Upper lobe of left lung (tissue), 4 donors: ENCODE data around the gene ATAD2B.

ENCODE experiments used
- CTCF ChIP-seq, 6 experiments: fragments of 450-650 bp in 4 of 6; fragments of 200-600 bp in 2 of 6; sonication (generic) in 2 of 6; IDR thresholded peaks; one replicate each; pipeline ENCODE4 v1.5.1; 2016 to 2019; ENCODE audit warnings: antibody characterized with exemption in 6 of 6
- POLR2A ChIP-seq, 4 donors: fragments of 450-650 bp; IDR thresholded peaks; one replicate each; pipeline ENCODE4 v1.5.1; 2016 to 2017; ENCODE audit warnings: antibody characterized with exemption in 4 of 4, mild to moderate bottlenecking in 2 of 4
- POLR2AphosphoS5 ChIP-seq, 2 donors: sonication (generic); formaldehyde crosslinking; IDR thresholded peaks; one replicate each; pipeline ENCODE4 v1.5.1; 2017; ENCODE audit warnings: antibody characterized with exemption in 2 of 2

- TF ChIP-seq POLR2AphosphoS5 (IDR thresholded peaks at IDR 0.05) (no peak), POLR2A (IDR thresholded peaks at IDR 0.05) (no peak), CTCF (IDR thresholded peaks at IDR 0.05) (no peak)
Observed at GRCh38 chr2:23859234-23859633, 67.7 kb downstream of the ATAD2B start.
